H1 (cell line): ENCODE data around the gene PDE1A. TPM values are rescaled to one million over a fixed set of nuclear protein-coding genes. Genes with fewer than 3 reads are reported as not detected.

Experiments used
- CTCF ChIA-PET: fragments of 300-600 bp; sonication (Branson Sonifier 250); formaldehyde crosslinking; loops from one replicate; lab custom pipeline; 2021; ENCODE audit not compliant: partially characterized antibody; lab: Charles Lee
- POLR2A ChIA-PET: fragments of 300-600 bp; sonication (Branson Sonifier 250); formaldehyde crosslinking; loops from one replicate; lab custom pipeline; 2021; ENCODE audit warnings: inconsistent platforms; ENCODE audit not compliant: partially characterized antibody; lab: Charles Lee
- DNase-seq, 2 experiments: peaks; one replicate each; pipeline versions ENCODE4 v3.0.0 to v3.0.0-alpha.2; 2010 to 2022; ENCODE audit warnings: low spot score in 2 of 2, low read depth in 1 of 2, mixed read lengths in 1 of 2
- FAIRE-seq: peaks from 2 replicates; lab custom pipeline; 2011; peaks lifted over from hg19 to GRCh38; lab: Jason Lieb, UNC
- H2AFZ ChIP-seq: 2 replicates; pipeline ENCODE4 v1.8.1; 2012; ENCODE audit warnings: low read length, inconsistent platforms
- H2AK5ac ChIP-seq: 2 replicates; pipeline ENCODE4 v1.6.1; 2013; ENCODE audit warnings: low read depth, low read length
- H2BK120ac ChIP-seq: replicated peaks from 2 replicates; pipeline ENCODE3; 2013; ENCODE audit warnings: low read depth, low read length, inconsistent platforms
- H2BK12ac ChIP-seq: 2 replicates; pipeline ENCODE4 v1.6.1; 2013; ENCODE audit warnings: low read depth, low read length
- H2BK15ac ChIP-seq: 2 replicates; pipeline ENCODE4 v1.6.1; 2013; ENCODE audit warnings: low read length
- H2BK20ac ChIP-seq: 2 replicates; pipeline ENCODE4 v1.6.1; 2013; ENCODE audit warnings: low read length
- H2BK5ac ChIP-seq: 2 replicates; pipeline ENCODE4 v1.6.1; 2013; ENCODE audit warnings: low read depth, low read length
- H3K14ac ChIP-seq: 2 replicates; pipeline ENCODE4 v1.6.1; 2013; ENCODE audit warnings: inconsistent platforms; ENCODE audit not compliant: insufficient read length
- H3K18ac ChIP-seq: 2 replicates; pipeline ENCODE4 v1.6.1; 2013; ENCODE audit warnings: low read length; ENCODE audit errors: extremely low read depth
- H3K23ac ChIP-seq: 2 replicates; pipeline ENCODE4 v1.6.1; 2013; ENCODE audit warnings: inconsistent platforms; ENCODE audit not compliant: insufficient read length
- H3K23me2 ChIP-seq: 2 replicates; pipeline ENCODE4 v1.6.1; 2013; ENCODE audit warnings: low read depth, low read length
- H3K27ac ChIP-seq: 2 replicates; pipeline ENCODE4 v1.6.1; 2011; ENCODE audit warnings: low read depth, low read length, inconsistent platforms
- H3K27me3 ChIP-seq, 4 experiments: replicated peaks in 1 of 4; 1 replicate in 1 of 4; 2 replicates in 3 of 4; pipeline versions ENCODE4 v1.6.1 to v1.8.1; 2011 to 2013; ENCODE audit warnings: low read length in 3 of 4, mild to moderate bottlenecking in 3 of 4, inconsistent platforms in 2 of 4, mixed read lengths in 2 of 4, moderate library complexity in 1 of 4; ENCODE audit not compliant: control insufficient read depth in 3 of 4, insufficient read depth in 3 of 4; ENCODE audit errors: extremely low read depth in 1 of 4
- H3K36me3 ChIP-seq, 4 experiments: 2 replicates each; pipeline versions ENCODE4 v1.6.1 to v1.8.1; 2011 to 2013; ENCODE audit warnings: mild to moderate bottlenecking in 4 of 4, low read length in 3 of 4, moderate library complexity in 2 of 4, control low read depth in 1 of 4, inconsistent platforms in 1 of 4; ENCODE audit not compliant: insufficient read depth in 4 of 4, control insufficient read depth in 2 of 4
- H3K4ac ChIP-seq: replicated peaks from 2 replicates; pipeline ENCODE3; 2013; ENCODE audit warnings: low read length, low read depth, mixed read lengths, inconsistent platforms; ENCODE audit not compliant: insufficient read length
- H3K4me1 ChIP-seq, 4 experiments: replicated peaks in 1 of 4; 1 replicate in 1 of 4; 2 replicates in 3 of 4; pipeline versions ENCODE4 v1.6.1 to v1.8.1; 2011 to 2013; ENCODE audit warnings: low read length in 3 of 4, inconsistent platforms in 2 of 4, mixed read lengths in 1 of 4; ENCODE audit not compliant: insufficient read depth in 4 of 4, control insufficient read depth in 3 of 4
- H3K4me2 ChIP-seq, 2 experiments: 2 replicates each; pipeline versions ENCODE4 v1.6.1 to v1.8.1; 2011 to 2013; ENCODE audit warnings: low read depth in 2 of 2, low read length in 2 of 2, control low read depth in 1 of 2, inconsistent platforms in 1 of 2, mild to moderate bottlenecking in 1 of 2; ENCODE audit not compliant: insufficient read depth in 1 of 2
- H3K4me3 ChIP-seq, 4 experiments: fragments of 200-600, 300-600 bp in 1 of 4; sonication (generic), shearing (Covaris generic), sonication (Bioruptor Twin) in 1 of 4; 2 replicates each; pipeline versions ENCODE4 v1.5.1 to v1.8.1; 2011 to 2016; ENCODE audit warnings: low read length in 4 of 4, low read depth in 3 of 4, control low read depth in 2 of 4, inconsistent platforms in 2 of 4, mild to moderate bottlenecking in 2 of 4, mixed read lengths in 1 of 4, moderate library complexity in 1 of 4; ENCODE audit not compliant: insufficient read depth in 2 of 4; ENCODE audit errors: extremely low read depth in 1 of 4
- H3K56ac ChIP-seq: replicated peaks from 2 replicates; pipeline ENCODE3; 2013; ENCODE audit warnings: low read depth, mild to moderate bottlenecking, mixed read lengths, low read length, inconsistent platforms; ENCODE audit not compliant: insufficient read length
- H3K79me1 ChIP-seq: 2 replicates; pipeline ENCODE4 v1.6.1; 2013; ENCODE audit warnings: low read depth, low read length, control low read depth
- H3K79me2 ChIP-seq, 2 experiments: 2 replicates each; pipeline versions ENCODE4 v1.6.1 to v1.8.1; 2012 to 2013; ENCODE audit warnings: low read length in 2 of 2, mild to moderate bottlenecking in 2 of 2, inconsistent platforms in 1 of 2; ENCODE audit not compliant: insufficient read depth in 2 of 2, control insufficient read depth in 1 of 2
- H3K9ac ChIP-seq, 4 experiments: replicated peaks in 1 of 4; 1 replicate in 1 of 4; 2 replicates in 3 of 4; pipeline versions ENCODE4 v1.6.1 to v1.8.1; 2011 to 2013; ENCODE audit warnings: low read depth in 3 of 4, low read length in 3 of 4, control low read depth in 2 of 4, mild to moderate bottlenecking in 2 of 4, moderate library complexity in 2 of 4, inconsistent platforms in 1 of 4; ENCODE audit errors: extremely low read depth in 1 of 4
- H3K9me3 ChIP-seq, 2 experiments: 2 replicates each; pipeline versions ENCODE4 v1.6.1 to v1.8.1; 2012 to 2013; ENCODE audit warnings: mild to moderate bottlenecking in 2 of 2, moderate library complexity in 2 of 2, control low read depth in 1 of 2, inconsistent platforms in 1 of 2, low read depth in 1 of 2, low read length in 1 of 2, mixed read lengths in 1 of 2; ENCODE audit not compliant: insufficient read depth in 2 of 2
- H4K20me1 ChIP-seq, 2 experiments: replicated peaks in 1 of 2; 2 replicates each; pipeline versions ENCODE3 to v1.8.1; 2011 to 2013; ENCODE audit warnings: inconsistent platforms in 2 of 2, low read length in 2 of 2, mild to moderate bottlenecking in 1 of 2; ENCODE audit not compliant: insufficient read depth in 2 of 2, control insufficient read depth in 1 of 2
- H4K5ac ChIP-seq: 2 replicates; pipeline ENCODE4 v1.6.1; 2013; ENCODE audit warnings: low read length, low read depth, mixed read lengths, inconsistent platforms; ENCODE audit not compliant: insufficient read length
- H4K8ac ChIP-seq: 2 replicates; pipeline ENCODE4 v1.8.0; 2013; ENCODE audit warnings: mild to moderate bottlenecking, moderate library complexity, low read length, inconsistent platforms; ENCODE audit not compliant: insufficient read depth; ENCODE audit errors: extremely low read depth
- H4K91ac ChIP-seq: replicated peaks from 2 replicates; pipeline ENCODE3; 2013; ENCODE audit warnings: low read length, mixed read lengths, inconsistent platforms; ENCODE audit not compliant: insufficient read length
- ATF2 ChIP-seq: IDR thresholded peaks from 2 replicates; pipeline ENCODE4 v1.6.1; 2012; ENCODE audit warnings: low read length, inconsistent platforms
- CBX8 ChIP-seq: fragments of 300-800, 300-1000 bp; sonication (generic); IDR thresholded peaks from 2 replicates; pipeline ENCODE4 v1.7.1; 2016; ENCODE audit warnings: low read depth, low read length, borderline replicate concordance
- CEBPB ChIP-seq: IDR thresholded peaks from 2 replicates; pipeline ENCODE4 v1.6.1; 2012; ENCODE audit warnings: low read depth, low read length
- EZH2 ChIP-seq: fragments of 200-600 bp; sonication (generic); IDR thresholded peaks from 2 replicates; pipeline ENCODE4 v1.7.1; 2012; ENCODE audit warnings: low read depth, mild to moderate bottlenecking, moderate library complexity, low read length, inconsistent platforms; ENCODE audit not compliant: severe bottlenecking
- MAFK ChIP-seq: IDR thresholded peaks from 2 replicates; pipeline ENCODE4 v1.6.1; 2012; ENCODE audit warnings: low read depth, mild to moderate bottlenecking, improper control_type of control experiment, low read length
- POLR2A ChIP-seq, 2 experiments: IDR thresholded peaks; 1 replicate in 1 of 2; 2 replicates in 1 of 2; pipeline ENCODE4 v1.6.1; 2011; ENCODE audit warnings: low read depth in 2 of 2, low read length in 2 of 2, mild to moderate bottlenecking in 2 of 2; ENCODE audit errors: control extremely low read depth in 1 of 2
- POLR2AphosphoS5 ChIP-seq: IDR thresholded peaks from 2 replicates; pipeline ENCODE4 v1.6.1; 2011; ENCODE audit warnings: low read depth, low read length
- SP1 ChIP-seq: IDR thresholded peaks from 2 replicates; pipeline ENCODE4 v1.6.1; 2011; ENCODE audit warnings: low read depth, low read length
- TBP ChIP-seq: IDR thresholded peaks from 2 replicates; pipeline ENCODE4 v1.6.1; 2011; ENCODE audit warnings: low read depth, low read length, improper control_type of control experiment
- USF2 ChIP-seq: IDR thresholded peaks from 2 replicates; pipeline ENCODE4 v1.6.1; 2011; ENCODE audit warnings: low read length, improper control_type of control experiment
- WGBS, 2 experiments: shearing (Covaris generic) in 1 of 2; methylation state at CpG; one replicate each; pipeline versions ENCODE4 v1.1.6 to v1.1.7; 2013 to 2015; ENCODE audit warnings: low lambda C conversion rate in 2 of 2, mixed read lengths in 2 of 2, inconsistent platforms in 1 of 2, low coverage in 1 of 2, missing lambda C conversion rate in 1 of 2; ENCODE audit not compliant: insufficient replicate concordance in 2 of 2, insufficient coverage in 1 of 2, insufficient read length in 1 of 2; ENCODE audit errors: extremely low coverage in 1 of 2, missing lambda C conversion rate in 1 of 2; 5-methylcytosine and 5-hydroxymethylcytosine counted together
- polyA plus RNA-seq, 7 experiments: library from polyadenylated mRNA; depleted of rRNA in 3 of 7; stranded (reverse) in 5 of 7; unstranded in 2 of 7; fragments of >200 nt in 5 of 7; fragments of 200-250 nt in 2 of 7; gene quantifications; 1 replicate in 5 of 7; 2 replicates in 1 of 7; 4 replicates in 1 of 7; pipeline versions ENCODE4 v1.2.1 to v1.2.3, GENCODE V29; 2011 to 2013; ENCODE audit warnings: missing spikeins in 2 of 7, mixed read lengths in 2 of 7
- total RNA-seq: library from RNA; stranded (reverse); fragmentation: NEBNext Ultra II Directional; extraction: Animal tissue kit (Norgen Biotek cat#: 25700); gene quantifications from 2 replicates; pipeline ENCODE4 v1.2.1, GENCODE V29; 2021

The PDE1A gene
- total and polyA plus RNA-seq, 2 of the 8 experiments (the other 6 are each of a cell fraction or from before 2014, with no cell fraction given), result 0.34 TPM; not detected in 1

GRCh38 chr2:182426082-182426917 is 536 bp downstream of the PDE1A start:
- Histone ChIP-seq H4K91ac (no peak overlapping the region), H2AK5ac (no peak overlapping the region), H3K79me2 (no peaks in the 10 kb centered on the region), H3K36me3 (no peaks in the 10 kb centered on the region), H3K4me1 (no peaks in the 10 kb centered on the region), H3K9me3 (no peaks in the 10 kb centered on the region), H3K79me1 (no peaks in the 10 kb centered on the region), H4K8ac (no peak overlapping the region), H2BK120ac (no peak overlapping the region), H3K4ac (no peak overlapping the region), H2AFZ (peak overlapping the region; percentile 73; the same call in 1 of the 2 replicates), H3K14ac (no peak overlapping the region), H3K4me2 (no peak overlapping the region), H3K27me3 (no peaks in the 10 kb centered on the region), H3K23me2 (no peaks in the 10 kb centered on the region), H2BK15ac (no peak overlapping the region), H3K9ac (no peak overlapping the region), H2BK12ac (no peak overlapping the region), H2BK20ac (no peak overlapping the region), H3K18ac (0 out of 2 replicates have a peak overlapping the region, but pooled peaks have one; percentile 25), H4K5ac (no peak overlapping the region), H3K4me3 (no peak overlapping the region), H3K27ac (no peak overlapping the region), H3K56ac (no peak overlapping the region), H2BK5ac (no peak overlapping the region), H4K20me1 (no peaks in the 10 kb centered on the region), H3K23ac (no peak overlapping the region)
- TF ChIP-seq TBP (no peak), ATF2 (no peak), CEBPB (no peak), USF2 (no peak), SP1 (no peak), EZH2 (no peak), CBX8 (no peak), POLR2A (IDR thresholded peaks at IDR 0.05; ENCODE audit: control extremely low read depth in 1 of 2, low read depth in 2 of 2, low read length in 2 of 2) (no peak), MAFK (no peak), POLR2AphosphoS5 (no peak)
- WGBS, 2 experiments, result 79% methylated on average over 8 of the region's 8 CpGs; no CpG with 5 or more reads in 1 of the 2 experiments
- no peak for DNase-seq
- FAIRE-seq, result no peak
- POLR2A ChIA-PET, result no interaction called here
- CTCF ChIA-PET, result interaction anchor here (0.6 to 1.5 kb wide), 5 partner anchors 10 to 226 kb away, joined by 3 to 6 read pairs (median 3); no protein-coding TSS in a partner anchor
